ENCODE data around the gene STK39. TPM values are rescaled to one million over a fixed set of nuclear protein-coding genes. Genes with fewer than 3 reads are reported as not detected.

STK39 gene
- total RNA-seq = 10 to 100 TPM; 13.8 to 18.7 TPM
- polyA plus RNA-seq = 1 to 10 TPM; 8.5 to 8.6 TPM
- long read RNA-seq, donor 1, partial matches to known transcripts = 0 of 2 reads
- long read RNA-seq, donor 1, other reads (novel, unspliced or antisense) = 0 of 2 reads
- long read RNA-seq, donor 2, partial matches to known transcripts = 0 of 1 reads
- long read RNA-seq, donor 2, other reads (novel, unspliced or antisense) = 0 of 1 reads
- long read RNA-seq, donor 3, partial matches to known transcripts = 0 of 1 reads
- long read RNA-seq, donor 3, other reads (novel, unspliced or antisense) = 0 of 1 reads
- long read RNA-seq, donor 4, partial matches to known transcripts = 9 of 9 reads
- long read RNA-seq, donor 4, other reads (novel, unspliced or antisense) = 0 of 9 reads
- long read RNA-seq, donor 5, partial matches to known transcripts = 0 of 1 reads
- long read RNA-seq, donor 5, other reads (novel, unspliced or antisense) = 0 of 1 reads

- Histone ChIP-seq H3K27me3 (ENCODE audit: control insufficient read depth in 3 of 3, insufficient read depth in 3 of 3, low read length in 2 of 3) (no peaks in the 10 kb centered on the region), H3K4me3 (peak within 1 kb of the TSS; percentile 72), H3K4me1 (ENCODE audit: control insufficient read depth in 5 of 5, insufficient read depth in 5 of 5, low read length in 5 of 5) (peaks cover 8 to 22% (median 12%) of the 10 kb centered on the region in 5 donors), H3K27ac (ENCODE audit: low read depth in 1 of 2, low read length in 1 of 2) (peak within 1 kb of the TSS; percentile 88 to 96), H3K9me3 (ENCODE audit: control insufficient read depth in 4 of 4, insufficient read depth in 3 of 4, low read length in 3 of 4) (no peaks in the 10 kb centered on the region), H3K9ac (ENCODE audit: insufficient read depth in 1 of 2, low read length in 2 of 2) (peak within 1 kb of the TSS; percentile 40 to 54), H3K36me3 (ENCODE audit: control insufficient read depth in 4 of 4, insufficient read depth in 4 of 4, low read length in 4 of 4) (no peaks in the 10 kb centered on the region)
- DNase-seq (peak; percentile 84 to 89 (median 85)), ATAC-seq (ENCODE audit: insufficient read depth, low FRiP score) (peak; percentile 88)
- no peak for TF ChIP-seq CTCF (IDR thresholded peaks at IDR 0.05; ENCODE audit: control extremely low read depth, extremely low read depth)
- WGBS, 2 donors = 1% methylated on average over 42 to 91 of the region's 91 CpGs
These were observed at the start of gene STK39 for GRCh38 chr2:168247341-168248261. STK39 (minus strand) TSS chr2:168247595; CDS start chr2:168247435, 160 bp downstream.

- ATAC-seq (ENCODE audit: insufficient read depth, low FRiP score) = no peak
- no peak overlapping the region for H3K4me3 ChIP-seq
These were observed 47.7 kb upstream of the STK39 start for GRCh38 chr2:168295051-168295450.

GRCh38 chr2:168294409-168294808, 47.0 kb upstream of the STK39 start:
- DNase-seq (no peak), ATAC-seq (ENCODE audit: insufficient read depth, low FRiP score) (no peak)
- no peak overlapping the region for H3K27ac ChIP-seq (ENCODE audit: low read depth in 1 of 2, low read length in 1 of 2)
- no peaks in the 10 kb centered on the region for H3K36me3 ChIP-seq (ENCODE audit: control insufficient read depth in 4 of 4, insufficient read depth in 4 of 4, low read length in 4 of 4)
- no peak for TF ChIP-seq CTCF (IDR thresholded peaks at IDR 0.05; ENCODE audit: control extremely low read depth, extremely low read depth)
- WGBS, 2 donors = 86 to 95% methylated on average over 2 of the region's 2 CpGs
- H3K27me3 ChIP-seq (ENCODE audit: control insufficient read depth in 3 of 3, insufficient read depth in 3 of 3, low read length in 2 of 3) = no peaks in the 10 kb centered on the region
- no peak overlapping the region for H3K9ac ChIP-seq (ENCODE audit: insufficient read depth in 1 of 2, low read length in 2 of 2)
- no peaks in the 10 kb centered on the region for H3K4me1 ChIP-seq (ENCODE audit: control insufficient read depth in 5 of 5, insufficient read depth in 5 of 5, low read length in 5 of 5)
- H3K9me3 ChIP-seq (ENCODE audit: control insufficient read depth in 4 of 4, insufficient read depth in 3 of 4, low read length in 3 of 4) = no peaks in the 10 kb centered on the region
- no peak overlapping the region for H3K4me3 ChIP-seq

More at GRCh38 chr2:168295051-168295450, 47.7 kb upstream of the STK39 start:
- no peaks in the 10 kb centered on the region for H3K4me1 ChIP-seq (ENCODE audit: control insufficient read depth in 5 of 5, insufficient read depth in 5 of 5, low read length in 5 of 5)
- H3K9me3 ChIP-seq (ENCODE audit: control insufficient read depth in 4 of 4, insufficient read depth in 3 of 4, low read length in 3 of 4) = no peaks in the 10 kb centered on the region
- no peak for TF ChIP-seq CTCF (IDR thresholded peaks at IDR 0.05; ENCODE audit: control extremely low read depth, extremely low read depth)
- H3K9ac ChIP-seq (ENCODE audit: insufficient read depth in 1 of 2, low read length in 2 of 2) = no peak overlapping the region
- no peaks in the 10 kb centered on the region for H3K36me3 ChIP-seq (ENCODE audit: control insufficient read depth in 4 of 4, insufficient read depth in 4 of 4, low read length in 4 of 4)
- no peak overlapping the region for H3K27ac ChIP-seq (ENCODE audit: low read depth in 1 of 2, low read length in 1 of 2)
- no peaks in the 10 kb centered on the region for H3K27me3 ChIP-seq (ENCODE audit: control insufficient read depth in 3 of 3, insufficient read depth in 3 of 3, low read length in 2 of 3)
- DNase-seq = no peak
